ENCODE data around the gene ZDHHC5.

The ZDHHC5 gene

GRCh38 chr11:57624864-57625263 is 43.0 kb upstream of the ZDHHC5 start:
- H3K4me3 ChIP-seq (ENCODE audit: severe bottlenecking): no peak overlapping the region
- DNase-seq (ENCODE audit: low spot score) (no peak), ATAC-seq (ENCODE audit: low read depth) (no peak)
- TF ChIP-seq CTCF (IDR thresholded peaks at IDR 0.05; ENCODE audit: poor library complexity, severe bottlenecking): no peak
- H3K9me3 ChIP-seq (ENCODE audit: severe bottlenecking): no peaks in the 10 kb centered on the region
- no peaks in the 10 kb centered on the region for H3K4me1 ChIP-seq (ENCODE audit: insufficient read depth, poor library complexity, severe bottlenecking)
- no peaks in the 10 kb centered on the region for H3K36me3 ChIP-seq (ENCODE audit: low read depth)
- no peak overlapping the region for H3K27ac ChIP-seq (ENCODE audit: poor library complexity, severe bottlenecking)
- no peaks in the 10 kb centered on the region for H3K27me3 ChIP-seq (ENCODE audit: insufficient read depth, poor library complexity, severe bottlenecking)

GRCh38 chr11:57626895-57627294 is 41.0 kb upstream of the ZDHHC5 start:
- H3K27ac ChIP-seq (ENCODE audit: poor library complexity, severe bottlenecking): no peak overlapping the region
- H3K4me3 ChIP-seq (ENCODE audit: severe bottlenecking): no peak overlapping the region
- no peak for ATAC-seq (ENCODE audit: low read depth)
- no peak for DNase-seq (ENCODE audit: low spot score)
- H3K9me3 ChIP-seq (ENCODE audit: severe bottlenecking): no peaks in the 10 kb centered on the region
- H3K27me3 ChIP-seq (ENCODE audit: insufficient read depth, poor library complexity, severe bottlenecking): no peaks in the 10 kb centered on the region
- H3K36me3 ChIP-seq (ENCODE audit: low read depth): no peaks in the 10 kb centered on the region
- no peak for TF ChIP-seq CTCF (IDR thresholded peaks at IDR 0.05; ENCODE audit: poor library complexity, severe bottlenecking)
- no peaks in the 10 kb centered on the region for H3K4me1 ChIP-seq (ENCODE audit: insufficient read depth, poor library complexity, severe bottlenecking)

GRCh38 chr11:57630171-57630570 is 37.7 kb upstream of the ZDHHC5 start:
- no peak for TF ChIP-seq CTCF (IDR thresholded peaks at IDR 0.05; ENCODE audit: poor library complexity, severe bottlenecking)
- H3K4me3 ChIP-seq (ENCODE audit: severe bottlenecking): no peak overlapping the region

GRCh38 chr11:57632116-57632515 is 35.8 kb upstream of the ZDHHC5 start:
- Histone ChIP-seq H3K4me3 (ENCODE audit: severe bottlenecking) (no peak overlapping the region), H3K4me1 (ENCODE audit: insufficient read depth, poor library complexity, severe bottlenecking) (no peaks in the 10 kb centered on the region), H3K27ac (ENCODE audit: poor library complexity, severe bottlenecking) (no peak overlapping the region), H3K9me3 (ENCODE audit: severe bottlenecking) (no peaks in the 10 kb centered on the region), H3K27me3 (ENCODE audit: insufficient read depth, poor library complexity, severe bottlenecking) (no peaks in the 10 kb centered on the region), H3K36me3 (ENCODE audit: low read depth) (no peaks in the 10 kb centered on the region)
- DNase-seq (ENCODE audit: low spot score): no peak
- ATAC-seq (ENCODE audit: low read depth): no peak
- TF ChIP-seq CTCF (IDR thresholded peaks at IDR 0.05; ENCODE audit: poor library complexity, severe bottlenecking): no peak

More at GRCh38 chr11:57630171-57630570, 37.7 kb upstream of the ZDHHC5 start:
- no peak overlapping the region for H3K27ac ChIP-seq (ENCODE audit: poor library complexity, severe bottlenecking)
- ATAC-seq (ENCODE audit: low read depth): no peak
- no peaks in the 10 kb centered on the region for H3K4me1 ChIP-seq (ENCODE audit: insufficient read depth, poor library complexity, severe bottlenecking)
- H3K27me3 ChIP-seq (ENCODE audit: insufficient read depth, poor library complexity, severe bottlenecking): no peaks in the 10 kb centered on the region
- DNase-seq (ENCODE audit: low spot score): no peak
- H3K9me3 ChIP-seq (ENCODE audit: severe bottlenecking): no peaks in the 10 kb centered on the region
- no peaks in the 10 kb centered on the region for H3K36me3 ChIP-seq (ENCODE audit: low read depth)

- Histone ChIP-seq H3K4me3 (ENCODE audit: severe bottlenecking) (no peak overlapping the region), H3K27me3 (ENCODE audit: insufficient read depth, poor library complexity, severe bottlenecking) (no peaks in the 10 kb centered on the region), H3K27ac (ENCODE audit: poor library complexity, severe bottlenecking) (no peak overlapping the region)
Measured at GRCh38 chr11:57633394-57634070, 34.4 kb upstream of the ZDHHC5 start.

More at GRCh38 chr11:57633394-57634070, 34.4 kb upstream of the ZDHHC5 start:
- no peak for ATAC-seq (ENCODE audit: low read depth)
- Histone ChIP-seq H3K36me3 (ENCODE audit: low read depth) (no peaks in the 10 kb centered on the region), H3K9me3 (ENCODE audit: severe bottlenecking) (no peaks in the 10 kb centered on the region), H3K4me1 (ENCODE audit: insufficient read depth, poor library complexity, severe bottlenecking) (peaks cover 7% of the 10 kb centered on the region)
- TF ChIP-seq CTCF (IDR thresholded peaks at IDR 0.05; ENCODE audit: poor library complexity, severe bottlenecking): no peak
- no peak for DNase-seq (ENCODE audit: low spot score)
